SK-N-MC (cell line): Measurements from ENCODE around the gene PLEKHM3.
"Not testable (repeated sequence)": the region's sequence is repeated elsewhere in the genome, so short reads cannot be mapped to it uniquely, and the experiment has no call there.

Experiments
- DNase-seq: peaks from one replicate; pipeline ENCODE4 v3.0.0-alpha.2; 2011; ENCODE audit warnings: low read depth, low spot score
- H3K27ac ChIP-seq: fragments of 200-600 bp; sonication (generic); 2 replicates; pipeline ENCODE4 v1.5.1; 2016; ENCODE audit warnings: mixed run types
- H3K36me3 ChIP-seq: fragments of 200-600 bp; sonication (generic); 2 replicates; pipeline ENCODE4 v1.6.1; 2017; ENCODE audit warnings: antibody characterized with exemption, low read length, mixed read lengths; ENCODE audit not compliant: insufficient read depth
- H3K4me3 ChIP-seq: fragments of 200-600 bp; sonication (generic); 2 replicates; pipeline ENCODE4 v1.5.1; 2016
- H3K9ac ChIP-seq: fragments of 200-600 bp; sonication (generic); 2 replicates; pipeline ENCODE4 v1.8.0; 2017; ENCODE audit warnings: mixed run types, mixed read lengths; ENCODE audit not compliant: insufficient read length
- H3K9me3 ChIP-seq: fragments of 200-600 bp; sonication (generic); 2 replicates; pipeline ENCODE4 v1.6.1; 2017; ENCODE audit warnings: low read depth, mild to moderate bottlenecking, antibody characterized with exemption, low read length, moderate library complexity, mixed read lengths
- EZH2 ChIP-seq: fragments of 200-600 bp; sonication (generic); IDR thresholded peaks from one replicate; pipeline ENCODE4 v1.6.1; 2017; ENCODE audit warnings: antibody characterized with exemption
- FOXP2 ChIP-seq: optimal IDR thresholded peaks from 2 replicates; pipeline ENCODE3; 2011; ENCODE audit warnings: mild to moderate bottlenecking, moderate library complexity; ENCODE audit not compliant: insufficient read depth; ENCODE audit errors: extremely low read length, control extremely low read depth
- POLR2AphosphoS5 ChIP-seq: IDR thresholded peaks from 2 replicates; pipeline ENCODE4 v1.6.1; 2012; ENCODE audit warnings: mild to moderate bottlenecking, low read depth, low read length, borderline replicate concordance

Gene PLEKHM3

GRCh38 chr2:207921606-207922005 lies 103.7 kb downstream of the PLEKHM3 start:
- Histone ChIP-seq H3K36me3 (no peaks in the 10 kb centered on the region), H3K9me3 (no peaks in the 10 kb centered on the region), H3K27ac (no peak overlapping the region), H3K4me3 (no peak overlapping the region), H3K9ac (no peak overlapping the region)
- TF ChIP-seq EZH2 = no peak
- no peak for TF ChIP-seq POLR2AphosphoS5
- TF ChIP-seq FOXP2 = no peak
- no peak for DNase-seq

- no peak for DNase-seq
- Histone ChIP-seq H3K9ac (no peak overlapping the region), H3K36me3 (no peaks in the 10 kb centered on the region), H3K4me3 (no peak overlapping the region), H3K27ac (no peak overlapping the region), H3K9me3 (no peaks in the 10 kb centered on the region)
- TF ChIP-seq POLR2AphosphoS5 (no peak), EZH2 (no peak), FOXP2 (no peak)
These were observed 104.6 kb downstream of the PLEKHM3 start for GRCh38 chr2:207920721-207921120.

- H3K9me3 ChIP-seq = no peaks in the 10 kb centered on the region
- DNase-seq = no peak
- no peak overlapping the region for H3K9ac ChIP-seq
- no peak overlapping the region for H3K27ac ChIP-seq
- H3K4me3 ChIP-seq = no peak overlapping the region
- TF ChIP-seq POLR2AphosphoS5 (no peak), EZH2 (no peak), FOXP2 (no peak)
- H3K36me3 ChIP-seq = no peaks in the 10 kb centered on the region
These were observed 105.0 kb downstream of the PLEKHM3 start for GRCh38 chr2:207920321-207920720.

- no peaks in the 10 kb centered on the region for H3K9me3 ChIP-seq
- no peak overlapping the region for H3K4me3 ChIP-seq
- no peak for DNase-seq
- H3K9ac ChIP-seq = no peak overlapping the region
- no peak overlapping the region for H3K27ac ChIP-seq
- TF ChIP-seq POLR2AphosphoS5 (no peak), FOXP2 (no peak), EZH2 (no peak)
- no peaks in the 10 kb centered on the region for H3K36me3 ChIP-seq
These were observed 106.0 kb downstream of the PLEKHM3 start for GRCh38 chr2:207919164-207919919.

GRCh38 chr2:207914716-207915115 lies 110.6 kb downstream of the PLEKHM3 start:
- H3K36me3 ChIP-seq = no peaks in the 10 kb centered on the region
- DNase-seq = no peak
- no peak overlapping the region for H3K27ac ChIP-seq
- no peak overlapping the region for H3K9ac ChIP-seq
- H3K9me3 ChIP-seq = no peaks in the 10 kb centered on the region
- no peak for TF ChIP-seq EZH2
- no peak for TF ChIP-seq FOXP2
- TF ChIP-seq POLR2AphosphoS5 = no peak
- no peak overlapping the region for H3K4me3 ChIP-seq

- TF ChIP-seq POLR2AphosphoS5 (no peak), EZH2 (no peak), FOXP2 (no peak)
- Histone ChIP-seq H3K9ac (no peak overlapping the region), H3K4me3 (no peak overlapping the region), H3K9me3 (no peaks in the 10 kb centered on the region), H3K36me3 (no peaks in the 10 kb centered on the region), H3K27ac (no peak overlapping the region)
- DNase-seq = no peak
These were observed 111.5 kb downstream of the PLEKHM3 start for GRCh38 chr2:207913772-207914358.

GRCh38 chr2:207911856-207912255 lies 113.5 kb downstream of the PLEKHM3 start:
- Histone ChIP-seq H3K4me3 (no peak overlapping the region), H3K9me3 (no peaks in the 10 kb centered on the region), H3K27ac (no peak overlapping the region), H3K36me3 (no peaks in the 10 kb centered on the region), H3K9ac (no peak overlapping the region)
- TF ChIP-seq POLR2AphosphoS5 (no peak), EZH2 (no peak), FOXP2 (no peak)
- no peak for DNase-seq

- no peak overlapping the region for H3K27ac ChIP-seq
- H3K9me3 ChIP-seq = no peaks in the 10 kb centered on the region
- no peaks in the 10 kb centered on the region for H3K36me3 ChIP-seq
- no peak for TF ChIP-seq POLR2AphosphoS5
- no peak for TF ChIP-seq EZH2
- TF ChIP-seq FOXP2 = no peak
- H3K4me3 ChIP-seq = no peak overlapping the region
- no peak for DNase-seq
- no peak overlapping the region for H3K9ac ChIP-seq
These were observed 114.1 kb downstream of the PLEKHM3 start for GRCh38 chr2:207911215-207911614.

- H3K36me3 ChIP-seq, DNase-seq, H3K27ac ChIP-seq, H3K4me3 ChIP-seq, H3K9ac ChIP-seq, H3K9me3 ChIP-seq: not testable (repeated sequence)
These were observed 118.8 kb downstream of the PLEKHM3 start for GRCh38 chr2:207906495-207906894.

GRCh38 chr2:207905546-207905945 lies 119.8 kb downstream of the PLEKHM3 start:
- TF ChIP-seq FOXP2 (no peak), POLR2AphosphoS5 (no peak), EZH2 (no peak)
- Histone ChIP-seq H3K9me3 (no peaks in the 10 kb centered on the region), H3K9ac (no peak overlapping the region), H3K4me3 (no peak overlapping the region), H3K27ac (no peak overlapping the region), H3K36me3 (no peaks in the 10 kb centered on the region)
- DNase-seq = no peak
